Adrenal gland (tissue), 12 donors: Measurements from ENCODE around the gene KDM7A. TPM values are rescaled to one million over a fixed set of nuclear protein-coding genes. Genes with fewer than 3 reads are reported as not detected.
"Not testable (repeated sequence)": the region's sequence is repeated elsewhere in the genome, so short reads cannot be mapped to it uniquely, and the experiment has no call there.

Source experiments
- DNase-seq, 7 donors: peaks; one replicate each; pipeline ENCODE4 v3.0.0-alpha.2; 2019 to 2020
- H3K27ac ChIP-seq, 5 donors: fragments of 200-600 bp; sonication (generic) in 4 of 5; 1 replicate in 3 of 5; 2 replicates in 2 of 5; pipeline versions ENCODE4 v1.5.1 to v1.8.0; 2016 to 2020; ENCODE audit warnings: mild to moderate bottlenecking in 1 of 5
- H3K27me3 ChIP-seq: fragments of 200-600 bp; 2 replicates; pipeline ENCODE4 v1.8.0; 2021
- H3K36me3 ChIP-seq, 2 donors: fragments of 200-600 bp; replicated peaks in 1 of 2; 1 replicate in 1 of 2; 2 replicates in 1 of 2; pipeline versions ENCODE4 v1.5.1 to v1.8.0; 2018 to 2022
- H3K4me1 ChIP-seq, 2 donors: fragments of 200-600 bp; replicated peaks in 1 of 2; 1 replicate in 1 of 2; 2 replicates in 1 of 2; pipeline versions ENCODE4 v1.5.1 to v1.8.0; 2018 to 2021
- H3K4me3 ChIP-seq, 4 donors: fragments of 200-600 bp; sonication (generic) in 3 of 4; one replicate each; pipeline ENCODE4 v1.5.1; 2016 to 2018
- H3K9me3 ChIP-seq, 3 donors: fragments of 200-600 bp; sonication (generic) in 1 of 3; replicated peaks in 1 of 3; 1 replicate in 2 of 3; 2 replicates in 1 of 3; pipeline versions ENCODE4 v1.5.1 to v1.8.0; 2016 to 2021
- CTCF ChIP-seq, 6 experiments: fragments of 450-650 bp in 4 of 6; fragments of 200-600 bp in 2 of 6; sonication (generic) in 1 of 6; IDR thresholded peaks; 1 replicate in 5 of 6; 2 replicates in 1 of 6; pipeline versions ENCODE4 v1.5.1 to v1.8.0; 2016 to 2021; ENCODE audit warnings: antibody characterized with exemption in 6 of 6, mild to moderate bottlenecking in 2 of 6, moderate library complexity in 1 of 6
- POLR2A ChIP-seq, 2 donors: fragments of 450-650 bp; IDR thresholded peaks; one replicate each; pipeline ENCODE4 v1.6.1; 2017; ENCODE audit warnings: antibody characterized with exemption in 2 of 2, mild to moderate bottlenecking in 2 of 2, moderate library complexity in 1 of 2
- WGBS, 4 donors: extraction: QIAGEN DNeasy Blood & Tissue Kit in 2 of 4; methylation state at CpG; one replicate each; pipeline versions ENCODE4 v1.1.5 to v1.1.7; 2013 to 2017; 5-methylcytosine and 5-hydroxymethylcytosine counted together
- intact Hi-C, 2 donors: fragments of 100-400 bp; cut with DNase I; formaldehyde crosslinking; loops; one replicate each; pipeline versions ENCODE4 v1.14.1 to v1.15.0; 2022 to 2023
- polyA plus RNA-seq, 3 donors: library from polyadenylated mRNA; stranded (reverse); fragments of 200-250 nt in 2 of 3; fragments of 350-450 nt in 1 of 3; fragmentation: Illumina TruSeq in 1 of 3; extraction: RNeasy Lipid Tissue Mini Kit (QIAGEN cat#74804) in 1 of 3; gene quantifications; one replicate each; pipeline ENCODE4 v1.2.3, GENCODE V29; 2013 to 2014
- total RNA-seq, 9 donors: library from RNA; depleted of rRNA in 4 of 9; stranded (reverse); fragments of >200 nt in 4 of 9; fragments of 120-200 nt in 1 of 9; fragmentation: NEBNext Ultra II Directional in 1 of 9; extraction: Animal tissue kit (Norgen Biotek cat#: 25700) in 1 of 9; gene quantifications; one replicate each; pipeline versions ENCODE4 v1.1.0 to v1.2.4, GENCODE V29; 2013 to 2023
- donor health status: healthy with polysubstance abuse.
- donor health status: Bipolar disorder and iron deficiency.
- donor health status: DM: yes; HTN: yes; CAD: no.
- donor health status: DM: no; HTN: no; CAD: no.
- donor health status: DM: no; HTN: no; CAD: no.
- donor health status: DM: yes; HTN: yes; CAD: no.

KDM7A gene
- total and polyA plus RNA-seq, 12 donors: 1.4 to 10.5 (median 4.7) TPM

- TF ChIP-seq POLR2A (IDR thresholded peaks at IDR 0.05) (no peak), CTCF (IDR thresholded peaks at IDR 0.05) (no peak)
- Histone ChIP-seq H3K9me3 (no peaks in the 10 kb centered on the region), H3K27ac (no peak overlapping the region), H3K36me3 (no peaks in the 10 kb centered on the region), H3K4me1 (no peaks in the 10 kb centered on the region), H3K27me3 (no peaks in the 10 kb centered on the region), H3K4me3 (no peak overlapping the region)
- intact Hi-C loops: no loop called here
- no peak for DNase-seq
Measured at GRCh38 chr7:140203556-140203955, 26.8 kb upstream of the KDM7A start.

- intact Hi-C loops, H3K27ac ChIP-seq, DNase-seq, H3K27me3 ChIP-seq, H3K9me3 ChIP-seq, H3K4me1 ChIP-seq, H3K4me3 ChIP-seq, H3K36me3 ChIP-seq: not testable (repeated sequence)
- WGBS, 4 donors: 88 to 95% (median 92%) methylated on average over 6 of the region's 6 CpGs
Measured at GRCh38 chr7:140202942-140203341, 26.2 kb upstream of the KDM7A start.

- no peaks in the 10 kb centered on the region for H3K36me3 ChIP-seq
- no peaks in the 10 kb centered on the region for H3K4me1 ChIP-seq
- no peak for DNase-seq
- no peak overlapping the region for H3K4me3 ChIP-seq
- intact Hi-C loops: no loop called here
- no peaks in the 10 kb centered on the region for H3K9me3 ChIP-seq
- 81 to 90% (median 86%) methylated on average over 6 of the region's 6 CpGs for WGBS, 4 donors
- no peaks in the 10 kb centered on the region for H3K27me3 ChIP-seq
- no peak overlapping the region for H3K27ac ChIP-seq
- no peak for TF ChIP-seq CTCF (IDR thresholded peaks at IDR 0.05)
- no peak for TF ChIP-seq POLR2A (IDR thresholded peaks at IDR 0.05)
Measured at GRCh38 chr7:140201393-140201792, 24.6 kb upstream of the KDM7A start.

GRCh38 chr7:140200061-140200989 lies 23.5 kb upstream of the KDM7A start:
- Histone ChIP-seq H3K4me1 (no peaks in the 10 kb centered on the region), H3K36me3 (no peaks in the 10 kb centered on the region), H3K27me3 (no peaks in the 10 kb centered on the region), H3K4me3 (no peak overlapping the region), H3K27ac (no peak overlapping the region), H3K9me3 (no peaks in the 10 kb centered on the region)
- WGBS, 4 donors: 75 to 81% (median 78%) methylated on average over 11 to 15 of the region's 15 CpGs
- peak in 1 of 7 donors; percentile 4 for DNase-seq
- TF ChIP-seq CTCF (IDR thresholded peaks at IDR 0.05) (no peak), POLR2A (IDR thresholded peaks at IDR 0.05) (no peak)
- intact Hi-C loops: no loop called here

- WGBS, 4 donors: 73 to 83% (median 79%) methylated on average over 2 of the region's 2 CpGs
Measured at GRCh38 chr7:140197938-140198337, 21.2 kb upstream of the KDM7A start.

More at GRCh38 chr7:140197938-140198337, 21.2 kb upstream of the KDM7A start:
- H3K27me3 ChIP-seq: no peaks in the 10 kb centered on the region
- no peak for TF ChIP-seq POLR2A (IDR thresholded peaks at IDR 0.05)
- no peak for TF ChIP-seq CTCF (IDR thresholded peaks at IDR 0.05)
- no peaks in the 10 kb centered on the region for H3K36me3 ChIP-seq
- H3K9me3 ChIP-seq: no peaks in the 10 kb centered on the region
- no peak overlapping the region for H3K27ac ChIP-seq
- H3K4me3 ChIP-seq: no peak overlapping the region
- no peak for DNase-seq
- intact Hi-C loops: no loop called here
- no peaks in the 10 kb centered on the region for H3K4me1 ChIP-seq
